Measurements from ENCODE around the gene UCHL1.

GRCh38 chr4:41301137-41301536 is 44.4 kb downstream of the UCHL1 start:
- no peak for TF ChIP-seq CTCF (IDR thresholded peaks at IDR 0.05)
- no peak for TF ChIP-seq POLR2A (IDR thresholded peaks at IDR 0.05)
- TF ChIP-seq POLR2AphosphoS5 (IDR thresholded peaks at IDR 0.05): no peak
